ENCODE results near the gene IL11RA. TPM values are rescaled to one million over a fixed set of nuclear protein-coding genes. Genes with fewer than 3 reads are reported as not detected.
A peak's percentile ranks its signal among the peaks of the same experiment; 100 is the strongest.

The IL11RA gene
- total RNA-seq, 1 donor from 2014 or later, result 15.4 TPM

DNA sequence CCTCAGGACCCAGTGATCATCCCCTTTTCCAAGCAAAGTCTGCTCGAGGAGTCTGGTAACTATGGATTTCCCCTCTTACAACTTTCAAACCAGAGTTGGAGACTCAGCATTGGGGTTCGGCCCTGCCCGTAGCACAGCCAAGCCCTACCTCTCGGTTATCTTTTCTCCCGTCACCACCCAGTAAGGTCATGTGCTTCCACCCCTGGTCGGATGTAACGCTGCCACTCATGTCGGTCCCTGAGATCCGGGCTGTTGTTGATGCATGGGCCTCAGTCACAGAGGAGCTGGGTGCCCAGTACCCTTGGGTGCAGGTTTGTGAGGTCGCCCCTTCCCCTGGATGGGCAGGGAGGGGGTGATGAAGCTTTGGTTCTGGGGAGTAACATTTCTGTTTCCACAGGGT is 4.3 kb upstream of the IL11RA start:
- Mint-ChIP-seq H3K27ac (ENCODE audit: unreplicated experiment) (no peak overlapping the region), H3K36me3 (ENCODE audit: low read depth) (peaks cover 10% of the 10 kb centered on the region), H3K4me1 (peaks cover 51% of the 10 kb centered on the region), H3K4me3 (peak overlapping the region; percentile 95), H3K27me3 (ENCODE audit: low read depth) (no peaks in the 10 kb centered on the region), H3K9me3 (no peaks in the 10 kb centered on the region)
- DNase-seq (ENCODE audit: low read depth, low spot score), result no peak
- TF ChIP-seq CTCF (conservative IDR thresholded peaks at IDR 0.05), result no peak

DNA sequence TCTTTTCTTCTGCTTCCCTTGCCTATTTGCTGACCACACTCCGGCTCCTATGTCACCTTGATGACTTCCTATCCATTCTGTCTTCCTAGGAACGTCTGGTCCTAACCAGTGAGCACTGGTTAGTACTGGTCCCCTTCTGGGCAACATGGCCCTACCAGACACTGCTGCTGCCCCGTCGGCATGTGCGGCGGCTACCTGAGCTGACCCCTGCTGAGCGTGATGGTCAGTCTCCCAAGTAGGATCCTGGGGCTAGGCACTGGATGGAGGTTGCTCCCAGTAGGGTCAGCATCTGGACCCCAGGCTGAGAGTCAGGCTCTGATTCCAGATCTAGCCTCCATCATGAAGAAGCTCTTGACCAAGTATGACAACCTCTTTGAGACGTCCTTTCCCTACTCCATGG is 3.3 kb upstream of the IL11RA start:
- Mint-ChIP-seq H3K27ac (ENCODE audit: unreplicated experiment) (no peak overlapping the region), H3K4me1 (peaks cover 61% of the 10 kb centered on the region), H3K27me3 (ENCODE audit: low read depth) (no peaks in the 10 kb centered on the region), H3K36me3 (ENCODE audit: low read depth) (peaks cover 10% of the 10 kb centered on the region), H3K4me3 (peak overlapping the region; percentile 77), H3K9me3 (no peaks in the 10 kb centered on the region)
- TF ChIP-seq CTCF (conservative IDR thresholded peaks at IDR 0.05), result no peak
- no peak for DNase-seq (ENCODE audit: low read depth, low spot score)

- no peak for DNase-seq (ENCODE audit: low read depth, low spot score)
- peak overlapping the region; percentile 40 for H3K4me3 Mint-ChIP-seq
- H3K27ac Mint-ChIP-seq (ENCODE audit: unreplicated experiment), result no peak overlapping the region
- TF ChIP-seq CTCF (conservative IDR thresholded peaks at IDR 0.05), result no peak
- peaks cover 67% of the 10 kb centered on the region for H3K4me1 Mint-ChIP-seq
- no peaks in the 10 kb centered on the region for H3K9me3 Mint-ChIP-seq
- H3K27me3 Mint-ChIP-seq (ENCODE audit: low read depth), result no peaks in the 10 kb centered on the region
- peaks cover 10% of the 10 kb centered on the region for H3K36me3 Mint-ChIP-seq (ENCODE audit: low read depth)
These were observed 1.2 kb upstream of the IL11RA start for GRCh38 chr9:34650816-34651215.

DNA sequence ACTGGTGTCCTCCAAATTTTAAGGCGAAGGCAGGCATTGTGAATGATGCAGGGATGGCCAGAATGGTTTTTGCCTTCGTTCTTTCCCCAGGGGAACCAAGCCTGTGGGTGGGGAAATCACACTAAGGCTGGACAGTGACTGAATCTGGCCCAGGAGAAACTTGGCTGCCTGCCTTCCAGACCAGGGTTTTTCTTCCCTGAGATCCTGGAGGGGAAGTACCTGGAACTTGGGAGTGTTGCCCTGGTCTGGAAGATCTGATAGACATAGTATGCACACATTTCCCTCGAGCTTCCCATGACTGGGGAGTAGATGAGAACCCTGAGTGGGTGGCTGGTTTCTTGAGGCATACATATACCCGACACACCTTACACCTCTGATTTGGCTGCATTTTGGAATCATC is 664 bp upstream of the IL11RA start:
- H3K4me1 Mint-ChIP-seq, result peaks cover 62% of the 10 kb centered on the region
- no peak for TF ChIP-seq CTCF (conservative IDR thresholded peaks at IDR 0.05)
- H3K36me3 Mint-ChIP-seq (ENCODE audit: low read depth), result peaks cover 10% of the 10 kb centered on the region
- H3K9me3 Mint-ChIP-seq, result no peaks in the 10 kb centered on the region
- no peak overlapping the region for H3K27ac Mint-ChIP-seq (ENCODE audit: unreplicated experiment)
- H3K27me3 Mint-ChIP-seq (ENCODE audit: low read depth), result no peaks in the 10 kb centered on the region
- DNase-seq (ENCODE audit: low read depth, low spot score), result no peak
- peak overlapping the region; percentile 76 for H3K4me3 Mint-ChIP-seq

DNA sequence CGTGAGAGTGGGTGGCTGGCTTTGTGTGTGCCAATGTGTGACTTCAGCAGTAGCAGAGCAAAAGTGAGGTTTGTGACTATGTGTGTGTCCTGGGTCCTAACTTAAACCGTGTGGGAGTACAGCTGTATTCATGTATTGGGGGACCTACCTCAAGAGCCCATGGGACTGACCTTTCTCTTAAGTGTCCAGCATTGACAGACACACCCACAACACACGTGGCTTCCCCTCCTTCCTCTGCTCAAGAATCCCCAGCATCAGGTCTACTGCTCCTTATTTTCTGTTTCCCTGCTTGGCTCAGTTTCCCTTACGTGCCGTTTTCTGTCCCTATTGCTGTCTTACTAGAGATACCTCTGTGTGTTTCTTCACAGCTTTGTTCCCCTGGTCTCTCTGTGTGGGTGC is 616 bp downstream of the IL11RA start:
- no peak for DNase-seq (ENCODE audit: low read depth, low spot score)
- Mint-ChIP-seq H3K9me3 (no peaks in the 10 kb centered on the region), H3K4me3 (peak overlapping the region; percentile 76), H3K27me3 (ENCODE audit: low read depth) (no peaks in the 10 kb centered on the region), H3K27ac (ENCODE audit: unreplicated experiment) (peak overlapping the region; percentile 98), H3K4me1 (peaks cover 49% of the 10 kb centered on the region), H3K36me3 (ENCODE audit: low read depth) (peaks cover 10% of the 10 kb centered on the region)
- TF ChIP-seq CTCF (conservative IDR thresholded peaks at IDR 0.05), result no peak
